SK-N-SH (cell line): ENCODE data around the gene ZPR1. TPM values are rescaled to one million over a fixed set of nuclear protein-coding genes. Genes with fewer than 3 reads are reported as not detected.

ENCODE experiments used
- CTCF ChIA-PET: fragments of 300-600, 350-600 bp; formaldehyde crosslinking; extraction: SDS; loops from one replicate; lab custom pipeline; 2021; lab: Yijun Ruan, JAX
- POLR2A ChIA-PET: fragments of 350-600 bp; sonication (Branson Sonifier 250); formaldehyde crosslinking; extraction: SDS; loops from one replicate; lab custom pipeline; 2020; ENCODE audit warnings: antibody characterized with exemption, inconsistent platforms; lab: Yijun Ruan, JAX
- DNase-seq: peaks from one replicate; pipeline ENCODE4 v3.0.0; 2012
- H2AFZ ChIP-seq: fragments of 200-600 bp; sonication (generic); 2 replicates; pipeline ENCODE4 v1.8.1; 2016; ENCODE audit warnings: antibody characterized with exemption, mild to moderate bottlenecking, low read depth
- H3F3A ChIP-seq: fragments of 200-600 bp; sonication (generic); replicated peaks from 2 replicates; pipeline ENCODE3; 2016; ENCODE audit warnings: antibody characterized with exemption, mild to moderate bottlenecking; ENCODE audit not compliant: insufficient read depth
- H3K27ac ChIP-seq, 2 experiments: fragments of 200-500 bp in 1 of 2; fragments of 200-600 bp in 1 of 2; sonication (Bioruptor generic) in 1 of 2; sonication (generic), shearing (Covaris generic) in 1 of 2; 2 replicates each; pipeline versions ENCODE4 v1.5.1 to v1.6.1; 2014 to 2016; ENCODE audit warnings: low read depth in 2 of 2, inconsistent platforms in 1 of 2, low read length in 1 of 2, mild to moderate bottlenecking in 1 of 2, mixed read lengths in 1 of 2
- H3K27me3 ChIP-seq: fragments of 200-600 bp; sonication (generic), shearing (Covaris generic); 2 replicates; pipeline ENCODE4 v1.6.1; 2016; ENCODE audit warnings: mixed run types; ENCODE audit not compliant: insufficient read depth
- H3K36me3 ChIP-seq, 2 experiments: fragments of 200-500 bp in 1 of 2; fragments of 200-600 bp in 1 of 2; sonication (Bioruptor generic) in 1 of 2; sonication (generic) in 1 of 2; replicated peaks in 1 of 2; 2 replicates each; pipeline versions ENCODE3 to v1.5.1; 2014 to 2016; ENCODE audit warnings: low read length in 1 of 2, mild to moderate bottlenecking in 1 of 2; ENCODE audit not compliant: insufficient read depth in 2 of 2, control insufficient read depth in 1 of 2
- H3K4me1 ChIP-seq, 2 experiments: fragments of 200-500 bp in 1 of 2; fragments of 200-600 bp in 1 of 2; sonication (Bioruptor generic) in 1 of 2; sonication (generic), shearing (Covaris generic) in 1 of 2; 2 replicates each; pipeline versions ENCODE4 v1.5.1 to v1.6.1; 2014 to 2016; ENCODE audit warnings: low read depth in 1 of 2, low read length in 1 of 2, mixed run types in 1 of 2; ENCODE audit not compliant: insufficient read depth in 2 of 2, control insufficient read depth in 1 of 2
- H3K4me2 ChIP-seq: fragments of 200-600 bp; sonication (generic), shearing (Covaris generic); 2 replicates; pipeline ENCODE4 v1.6.1; 2017; ENCODE audit warnings: mixed run types
- H3K4me3 ChIP-seq, 2 experiments: fragments of 200-500 bp in 1 of 2; fragments of 200-600 bp in 1 of 2; sonication (Bioruptor generic) in 1 of 2; sonication (generic), shearing (Covaris generic) in 1 of 2; 2 replicates each; pipeline versions ENCODE4 v1.5.1 to v1.8.1; 2014 to 2016; ENCODE audit warnings: low read depth in 2 of 2, inconsistent platforms in 1 of 2, low read length in 1 of 2, mild to moderate bottlenecking in 1 of 2, mixed read lengths in 1 of 2, moderate library complexity in 1 of 2
- H3K79me2 ChIP-seq: fragments of 200-600 bp; sonication (generic); 2 replicates; pipeline ENCODE4 v1.8.1; 2017; ENCODE audit warnings: mild to moderate bottlenecking; ENCODE audit not compliant: insufficient read depth
- H3K9ac ChIP-seq: fragments of 200-600 bp; sonication (generic); 2 replicates; pipeline ENCODE4 v1.6.1; 2017; ENCODE audit warnings: mixed run types
- H3K9me2 ChIP-seq: fragments of 200-600 bp; sonication (generic); 2 replicates; pipeline ENCODE4 v1.6.1; 2017; ENCODE audit warnings: mixed run types
- H3K9me3 ChIP-seq: fragments of 200-600 bp; sonication (generic); 2 replicates; pipeline ENCODE4 v1.6.1; 2017; ENCODE audit warnings: mixed run types, mild to moderate bottlenecking, moderate library complexity
- H4K20me1 ChIP-seq: fragments of 200-600 bp; sonication (generic); 2 replicates; pipeline ENCODE4 v1.6.1; 2017; ENCODE audit warnings: mild to moderate bottlenecking, mixed run types; ENCODE audit not compliant: insufficient read depth
- CTCF ChIP-seq: fragments of 200-600 bp; sonication (generic); IDR thresholded peaks from 2 replicates; pipeline ENCODE4 v1.6.1; 2017; ENCODE audit warnings: antibody characterized with exemption, mild to moderate bottlenecking, moderate library complexity
- ELF1 ChIP-seq: IDR thresholded peaks from 2 replicates; pipeline ENCODE4 v1.4.0; 2012
- EZH2phosphoT487 ChIP-seq: fragments of 200-600 bp; sonication (generic); IDR thresholded peaks from 2 replicates; pipeline ENCODE4 v1.6.1; 2017; ENCODE audit warnings: low read depth, mixed run types, mild to moderate bottlenecking, antibody characterized with exemption, moderate library complexity, borderline replicate concordance
- FOXJ3 ChIP-seq: sonication (generic); formaldehyde crosslinking; IDR thresholded peaks from 2 replicates; pipeline ENCODE4 v1.5.1; 2020; ENCODE audit warnings: mild to moderate bottlenecking, missing genetic modification reagents
- FOXM1 ChIP-seq: IDR thresholded peaks from 2 replicates; pipeline ENCODE4 v1.4.0; 2012; ENCODE audit warnings: low read depth, mild to moderate bottlenecking
- GABPA ChIP-seq: IDR thresholded peaks from 2 replicates; pipeline ENCODE4 v1.4.0; 2012; ENCODE audit warnings: low read depth, mild to moderate bottlenecking
- GATA2 ChIP-seq: sonication (generic); formaldehyde crosslinking; IDR thresholded peaks from 2 replicates; pipeline ENCODE4 v1.5.0; 2020; ENCODE audit warnings: mild to moderate bottlenecking, missing genetic modification reagents
- IRF3 ChIP-seq: fragments of 150-350 bp; IDR thresholded peaks from 2 replicates; pipeline ENCODE4 v1.6.1; 2016; ENCODE audit warnings: mild to moderate bottlenecking, low read depth, low read length
- JUND ChIP-seq: IDR thresholded peaks from 2 replicates; pipeline ENCODE4 v1.4.0; 2012
- MAX ChIP-seq: IDR thresholded peaks from 2 replicates; pipeline ENCODE4 v1.4.0; 2012; ENCODE audit warnings: low read depth
- MXI1 ChIP-seq: IDR thresholded peaks from 2 replicates; pipeline ENCODE4 v1.6.1; 2012; ENCODE audit warnings: mild to moderate bottlenecking, low read depth, low read length, improper control_type of control experiment
- PBX3 ChIP-seq: IDR thresholded peaks from 2 replicates; pipeline ENCODE4; 2012
- POLR2AphosphoS5 ChIP-seq: IDR thresholded peaks from 2 replicates; pipeline ENCODE4 v1.6.1; 2012; ENCODE audit warnings: low read depth, low read length
- RXRA ChIP-seq: IDR thresholded peaks from 2 replicates; pipeline ENCODE4 v1.4.0; 2012; ENCODE audit warnings: low read depth, mild to moderate bottlenecking, borderline replicate concordance
- SIN3A ChIP-seq: IDR thresholded peaks from 2 replicates; pipeline ENCODE4 v1.6.1; 2012; ENCODE audit warnings: low read depth, mild to moderate bottlenecking, low read length, moderate library complexity, borderline replicate concordance
- SMC3 ChIP-seq: IDR thresholded peaks from 2 replicates; pipeline ENCODE4 v1.6.1; 2012; ENCODE audit warnings: low read depth, low read length, improper control_type of control experiment
- TCF12 ChIP-seq: IDR thresholded peaks from 2 replicates; pipeline ENCODE4 v1.4.0; 2012
- TEAD4 ChIP-seq: IDR thresholded peaks from 2 replicates; pipeline ENCODE4 v1.4.0; 2012; ENCODE audit warnings: mild to moderate bottlenecking, borderline replicate concordance; ENCODE audit not compliant: insufficient read depth
- WGBS: methylation state at CpG from one replicate; pipeline ENCODE4 v1.1.6; 2017; ENCODE audit warnings: low lambda C conversion rate; 5-methylcytosine and 5-hydroxymethylcytosine counted together
- polyA plus RNA-seq, 3 experiments: library from polyadenylated mRNA; depleted of rRNA; stranded (reverse); fragments of >200 nt; gene quantifications; 2 replicates each; pipeline ENCODE4 v1.2.3, GENCODE V29; 2012
- TF ChIP-seq, protein P1 (sequence below): IDR thresholded peaks from 2 replicates; pipeline ENCODE4 v1.4.0; 2012; ENCODE audit warnings: low read depth, borderline replicate concordance

ZPR1 gene
- polyA plus RNA-seq, 1 of the 3 experiments (the other 2 are of a cell fraction), result 52.4 TPM

DNA sequence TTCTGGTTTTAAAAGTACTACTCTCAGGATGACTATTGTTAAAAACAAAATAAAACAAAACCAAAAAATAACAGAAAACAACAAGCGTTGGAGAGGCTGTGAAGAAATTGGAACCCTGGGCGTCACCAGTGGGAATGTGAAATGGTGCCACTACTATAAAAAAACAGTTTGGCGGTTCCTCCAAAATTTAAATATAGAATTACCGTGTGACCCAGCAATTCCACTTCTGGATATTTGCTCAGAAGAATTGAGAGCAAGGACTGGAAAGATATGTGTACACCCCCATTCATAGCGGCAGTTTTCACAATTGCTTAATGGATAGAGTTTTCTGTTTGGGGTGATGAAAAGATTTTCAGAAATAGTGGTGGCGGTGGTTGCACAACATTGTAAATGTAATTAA lies 26.7 kb upstream of the ZPR1 start:
- Histone ChIP-seq H3K4me2 (no peak overlapping the region), H3K27me3 (no peaks in the 10 kb centered on the region), H3K4me1 (no peaks in the 10 kb centered on the region), H3K9me2 (no peaks in the 10 kb centered on the region), H3K9ac (no peak overlapping the region), H3F3A (no peaks in the 10 kb centered on the region), H3K79me2 (no peaks in the 10 kb centered on the region), H3K27ac (no peak overlapping the region), H2AFZ (no peak overlapping the region), H4K20me1 (no peaks in the 10 kb centered on the region), H3K36me3 (no peaks in the 10 kb centered on the region), H3K4me3 (no peak overlapping the region), H3K9me3 (no peaks in the 10 kb centered on the region)
- TF ChIP-seq MAX (no peak), GABPA (no peak), FOXM1 (no peak), EZH2phosphoT487 (no peak), GATA2 (no peak), JUND (no peak), PBX3 (no peak), CTCF (no peak), FOXJ3 (CRISPR knock-in tag) (no peak), SMC3 (no peak), POLR2AphosphoS5 (no peak)
- TF ChIP-seq, protein P1, sequence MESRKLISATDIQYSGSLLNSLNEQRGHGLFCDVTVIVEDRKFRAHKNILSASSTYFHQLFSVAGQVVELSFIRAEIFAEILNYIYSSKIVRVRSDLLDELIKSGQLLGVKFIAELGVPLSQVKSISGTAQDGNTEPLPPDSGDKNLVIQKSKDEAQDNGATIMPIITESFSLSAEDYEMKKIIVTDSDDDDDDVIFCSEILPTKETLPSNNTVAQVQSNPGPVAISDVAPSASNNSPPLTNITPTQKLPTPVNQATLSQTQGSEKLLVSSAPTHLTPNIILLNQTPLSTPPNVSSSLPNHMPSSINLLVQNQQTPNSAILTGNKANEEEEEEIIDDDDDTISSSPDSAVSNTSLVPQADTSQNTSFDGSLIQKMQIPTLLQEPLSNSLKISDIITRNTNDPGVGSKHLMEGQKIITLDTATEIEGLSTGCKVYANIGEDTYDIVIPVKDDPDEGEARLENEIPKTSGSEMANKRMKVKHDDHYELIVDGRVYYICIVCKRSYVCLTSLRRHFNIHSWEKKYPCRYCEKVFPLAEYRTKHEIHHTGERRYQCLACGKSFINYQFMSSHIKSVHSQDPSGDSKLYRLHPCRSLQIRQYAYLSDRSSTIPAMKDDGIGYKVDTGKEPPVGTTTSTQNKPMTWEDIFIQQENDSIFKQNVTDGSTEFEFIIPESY, result no peak
- ChIA-PET POLR2A (no interaction called here), CTCF (interaction anchor here (1.5 to 2.8 kb wide), 2 partner anchors 21 to 23 kb away, joined by 4 to 16 read pairs; partner anchors contain the start of gene APOA5)
- WGBS, result 83% methylated on average over 6 of the region's 6 CpGs
- no peak for DNase-seq

GRCh38 chr11:116813781-116814471 lies 26.1 kb upstream of the ZPR1 start:
- no peaks in the 10 kb centered on the region for H3K9me3 ChIP-seq
- ChIA-PET POLR2A (no interaction called here), CTCF (interaction anchor here (1.1 to 2.8 kb wide), 5 partner anchors 22 to 292 kb away, joined by 3 to 16 read pairs (median 7); partner anchors contain the start of gene APOA5)
- no peaks in the 10 kb centered on the region for H3K36me3 ChIP-seq
- H3K9ac ChIP-seq, result no peak overlapping the region
- no peaks in the 10 kb centered on the region for H3F3A ChIP-seq
- H3K27ac ChIP-seq, result no peak overlapping the region
- no peak overlapping the region for H3K4me3 ChIP-seq
- no peaks in the 10 kb centered on the region for H3K4me1 ChIP-seq
- no peaks in the 10 kb centered on the region for H3K27me3 ChIP-seq
- DNase-seq, result no peak
- H3K9me2 ChIP-seq, result no peaks in the 10 kb centered on the region
- 86% methylated on average over 5 of the region's 5 CpGs for WGBS
- H4K20me1 ChIP-seq, result no peaks in the 10 kb centered on the region
- no peak overlapping the region for H3K4me2 ChIP-seq
- H3K79me2 ChIP-seq, result no peaks in the 10 kb centered on the region
- no peak overlapping the region for H2AFZ ChIP-seq
- TF ChIP-seq CTCF (no peak), FOXJ3 (CRISPR knock-in tag) (no peak), RXRA (no peak), GATA2 (no peak), TCF12 (no peak), MAX (no peak), MXI1 (no peak), TEAD4 (no peak), ELF1 (no peak), IRF3 (no peak), SIN3A (no peak)
